ENCODE measurements around the gene FBF1.
"Not testable (repeated sequence)": the region's sequence is repeated elsewhere in the genome, so short reads cannot be mapped to it uniquely, and the experiment has no call there.

The FBF1 gene

GRCh38 chr17:75940727-75941441 is at the start of gene FBF1:
Gene FBF1, minus strand, starts transcription at chr17:75941042. Its CDS starts 2,893 bp downstream, at chr17:75938149.
- DNase-seq (ENCODE audit: low spot score): peak; percentile 86

- no peak for DNase-seq (ENCODE audit: low spot score)
Observed at GRCh38 chr17:75987041-75987440, 46.2 kb upstream of the FBF1 start.

DNA sequence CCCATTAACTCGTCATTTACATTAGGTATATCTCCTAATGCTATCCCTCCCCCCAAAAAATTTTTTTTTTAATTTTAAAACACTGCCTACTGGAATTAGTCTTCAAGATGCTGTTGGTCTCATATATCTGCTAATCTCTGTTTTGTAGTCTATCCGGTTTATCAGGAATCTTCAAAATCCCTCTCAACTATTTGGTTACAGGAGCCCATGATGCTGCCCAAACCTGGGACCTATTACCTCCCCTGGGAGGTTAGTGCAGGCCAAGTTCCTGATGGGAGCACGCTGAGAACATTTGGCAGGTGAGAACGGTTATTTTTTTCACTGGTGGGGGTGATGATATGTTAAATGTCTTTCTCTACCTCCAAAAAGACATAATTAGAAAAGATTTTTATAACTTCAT is 45.1 kb upstream of the FBF1 start:
- DNase-seq (ENCODE audit: low spot score): no peak

GRCh38 chr17:75983501-75984181 is 42.8 kb upstream of the FBF1 start:
- DNase-seq (ENCODE audit: low spot score): no peak

DNA sequence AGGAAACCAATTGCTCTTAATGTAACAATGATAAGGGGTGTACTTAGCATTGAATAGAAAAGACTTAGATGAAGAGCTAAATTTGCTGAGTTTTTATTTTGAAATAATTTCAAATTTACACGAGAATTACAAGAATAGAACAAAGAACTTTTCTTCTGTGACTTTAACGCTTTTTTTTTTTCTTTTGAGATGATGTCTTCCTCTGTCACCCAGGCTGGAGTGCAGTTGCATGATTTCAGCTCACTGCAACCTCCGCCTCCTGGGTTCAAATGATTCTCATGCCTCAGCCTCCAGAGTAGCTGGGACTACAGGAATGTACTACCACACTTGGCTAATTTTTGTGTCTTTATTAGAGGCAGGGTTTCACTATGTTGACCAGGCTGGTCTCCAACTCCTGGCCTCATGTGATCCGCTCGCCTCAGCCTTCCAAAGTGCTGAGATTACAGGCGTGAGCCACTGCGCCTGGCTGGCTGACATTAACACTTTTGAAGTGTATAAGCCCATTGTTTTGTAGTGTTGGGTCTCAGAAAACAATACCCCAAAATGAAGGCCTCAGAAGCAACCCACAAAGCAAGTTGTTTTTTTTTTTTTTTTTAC is 40.3 kb upstream of the FBF1 start:
- no peak for DNase-seq (ENCODE audit: low spot score)

GRCh38 chr17:75980188-75981018 is 39.6 kb upstream of the FBF1 start:
- no peak for DNase-seq (ENCODE audit: low spot score)

GRCh38 chr17:75979705-75980187 is 38.9 kb upstream of the FBF1 start:
- DNase-seq (ENCODE audit: low spot score): no peak

DNA sequence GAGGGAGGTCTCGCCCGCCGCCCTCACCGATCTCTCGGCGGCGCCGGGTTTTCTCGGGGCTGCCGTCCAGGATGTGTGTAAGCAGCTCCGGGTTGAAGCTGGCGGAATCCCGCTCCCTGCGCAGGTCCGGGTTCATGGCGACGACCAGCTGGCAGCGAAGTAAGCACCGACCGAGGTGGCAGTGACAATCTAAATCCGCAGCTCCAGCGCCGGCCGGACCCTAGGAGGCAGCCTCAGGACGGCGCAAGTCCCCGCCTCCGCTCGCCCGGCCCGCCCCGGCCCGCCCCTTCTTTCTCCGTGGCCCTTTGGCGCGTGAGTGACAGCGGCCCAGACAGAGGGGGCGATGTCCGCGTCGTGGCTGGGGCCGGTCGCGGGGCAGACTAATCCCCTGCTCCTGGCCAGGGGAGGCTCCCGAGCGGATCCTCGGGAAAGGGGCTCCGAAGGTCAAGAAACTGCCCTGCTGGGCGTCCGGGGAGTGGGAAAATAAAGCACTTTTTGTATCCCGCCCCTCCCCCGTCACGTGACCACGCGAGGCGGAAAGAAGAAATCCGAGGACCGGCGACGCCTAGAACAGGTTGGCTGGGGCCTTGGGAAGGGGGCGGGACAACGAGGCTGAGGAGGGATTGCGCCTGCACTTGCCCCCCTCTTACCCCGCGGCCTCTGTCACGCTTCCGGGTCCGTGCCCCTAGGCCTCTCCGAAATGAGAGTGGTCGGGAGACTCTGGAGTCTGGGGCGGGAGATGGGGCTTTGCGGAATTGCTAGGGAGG is 38.3 kb upstream of the FBF1 start, which contains the start of the genes ACOX1 and TEN1:
TSS of gene ACOX1 (minus strand) at position 229 of the 767 bp plus-strand sequence. CDS start at position 136, 93 bp downstream.
TSS of gene TEN1 (plus strand) at position 303 of the 767 bp plus-strand sequence. CDS start 6,953 bp downstream, outside the sequence.
- DNase-seq (ENCODE audit: low spot score): peak; percentile 94

GRCh38 chr17:75976175-75976848 is 35.5 kb upstream of the FBF1 start:
- no peak for DNase-seq (ENCODE audit: low spot score)

GRCh38 chr17:75975757-75976174 is 34.9 kb upstream of the FBF1 start:
- DNase-seq (ENCODE audit: low spot score): no peak

DNA sequence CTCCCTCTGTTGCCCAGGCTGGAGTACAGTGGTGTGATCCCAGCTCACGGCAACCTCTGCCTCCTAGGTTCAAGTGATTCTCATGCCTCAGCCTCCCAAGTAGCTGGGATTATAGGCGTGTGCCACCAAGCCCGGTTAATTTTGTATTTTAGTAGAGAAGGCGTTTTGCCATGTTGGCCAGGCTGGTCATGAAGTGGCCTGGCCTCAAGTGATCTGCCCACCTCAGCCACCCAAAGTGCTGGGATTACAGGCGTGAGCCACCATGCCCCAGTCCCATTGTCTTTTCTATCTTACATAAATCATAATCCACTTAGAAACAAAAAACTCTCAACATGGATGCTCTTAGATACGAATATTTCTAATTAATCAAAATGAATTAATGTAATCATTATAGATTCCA is 34.3 kb upstream of the FBF1 start:
- not testable (repeated sequence) for DNase-seq (ENCODE audit: low spot score)

- DNase-seq (ENCODE audit: low spot score): no peak
Observed at GRCh38 chr17:75970626-75971025, 29.8 kb upstream of the FBF1 start.

DNA sequence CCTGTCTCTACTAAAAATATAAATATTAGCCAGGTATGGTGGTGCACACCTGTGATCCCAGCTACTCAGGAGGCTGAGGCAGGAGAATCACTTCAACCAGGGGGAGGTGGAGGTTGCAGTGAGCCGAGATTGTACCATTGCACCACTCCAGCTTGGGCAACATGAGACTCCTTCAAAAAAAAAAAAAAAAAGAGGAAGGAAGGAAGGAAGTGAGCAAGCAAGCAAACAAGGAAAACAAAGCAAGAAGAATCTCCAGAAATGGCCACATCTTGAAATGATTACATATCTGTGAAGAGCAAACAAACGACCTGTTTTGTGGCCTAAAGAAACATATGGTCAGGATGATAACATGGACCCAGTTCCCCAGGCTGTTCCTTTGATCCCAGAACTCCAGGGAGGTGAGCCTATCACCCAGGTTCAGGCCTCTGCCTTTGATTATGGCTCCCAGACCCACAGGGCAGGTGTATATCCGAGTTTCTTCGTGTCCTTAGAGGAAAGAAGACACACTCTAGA is 29.2 kb upstream of the FBF1 start:
- DNase-seq (ENCODE audit: low spot score): no peak

- not testable (repeated sequence) for DNase-seq (ENCODE audit: low spot score)
Observed at GRCh38 chr17:75969044-75969443, 28.2 kb upstream of the FBF1 start.

GRCh38 chr17:75965468-75965867 is 24.6 kb upstream of the FBF1 start:
- no peak for DNase-seq (ENCODE audit: low spot score)

DNA sequence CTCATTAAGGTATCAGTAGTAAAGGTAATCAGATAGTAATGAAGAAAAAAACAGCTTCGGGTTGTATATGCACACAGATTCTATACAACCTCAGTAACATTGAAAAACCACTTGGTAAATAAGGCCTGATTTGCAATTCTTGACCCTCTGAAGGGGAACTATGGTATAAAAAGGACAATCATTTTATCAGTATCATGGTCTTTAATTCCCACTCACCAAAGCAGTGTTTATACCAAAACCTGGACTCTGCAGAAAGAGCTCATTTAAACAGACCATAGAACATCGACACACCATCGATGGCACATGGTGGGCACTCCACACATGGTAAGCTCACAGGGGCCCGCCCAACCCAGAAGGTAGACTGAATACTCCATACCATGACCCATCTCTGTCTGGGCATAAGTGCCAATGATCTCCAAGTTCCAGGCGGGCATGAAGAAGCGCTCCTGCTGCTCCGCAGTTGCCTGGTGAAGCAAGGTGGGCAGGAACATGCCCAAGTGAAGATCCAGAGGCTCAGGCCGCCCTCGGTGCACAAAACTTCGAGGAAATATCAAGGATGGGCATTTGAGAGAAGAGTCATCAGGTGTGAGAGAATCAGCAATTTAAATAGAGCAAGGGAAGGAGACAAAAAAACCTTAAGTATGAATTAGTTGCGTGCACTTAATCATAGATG is 19.1 kb upstream of the FBF1 start:
- no peak for DNase-seq (ENCODE audit: low spot score)

DNA sequence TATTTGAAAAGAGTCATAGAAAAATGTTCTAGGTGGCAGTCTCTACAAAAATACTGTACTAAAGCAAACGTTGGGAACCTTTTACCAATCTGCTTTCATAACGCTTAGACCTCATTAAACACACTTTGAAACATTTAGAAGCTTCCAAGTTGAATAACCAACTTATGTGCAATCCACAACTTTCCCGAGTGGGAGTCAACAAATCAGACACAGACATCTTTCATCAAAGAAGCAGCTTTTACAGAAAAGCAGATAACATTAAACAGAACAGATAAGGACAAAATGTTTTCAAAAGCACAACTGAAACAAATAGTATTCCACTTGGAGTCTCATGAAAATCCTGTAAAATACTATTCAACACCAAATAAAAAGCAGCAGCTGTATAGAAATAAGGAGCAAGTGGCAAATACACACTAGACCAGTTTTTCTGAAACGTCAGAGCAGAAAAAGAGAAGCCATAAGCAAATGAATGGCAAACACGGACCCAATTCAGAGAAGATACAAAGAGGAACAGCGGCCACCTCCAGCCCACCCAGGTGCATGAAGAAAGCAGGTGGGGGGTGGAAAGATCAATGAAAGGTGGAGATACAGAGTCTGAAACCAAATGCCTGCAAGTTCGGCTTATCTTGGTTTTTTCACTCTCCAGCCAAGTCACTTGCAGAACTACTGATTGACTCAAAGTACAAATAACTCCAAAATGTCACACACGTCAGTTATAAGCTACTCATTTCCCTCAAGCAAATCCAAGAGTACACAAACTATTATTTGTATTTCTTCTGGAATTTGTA is 18.4 kb upstream of the FBF1 start:
- DNase-seq (ENCODE audit: low spot score): no peak

DNA sequence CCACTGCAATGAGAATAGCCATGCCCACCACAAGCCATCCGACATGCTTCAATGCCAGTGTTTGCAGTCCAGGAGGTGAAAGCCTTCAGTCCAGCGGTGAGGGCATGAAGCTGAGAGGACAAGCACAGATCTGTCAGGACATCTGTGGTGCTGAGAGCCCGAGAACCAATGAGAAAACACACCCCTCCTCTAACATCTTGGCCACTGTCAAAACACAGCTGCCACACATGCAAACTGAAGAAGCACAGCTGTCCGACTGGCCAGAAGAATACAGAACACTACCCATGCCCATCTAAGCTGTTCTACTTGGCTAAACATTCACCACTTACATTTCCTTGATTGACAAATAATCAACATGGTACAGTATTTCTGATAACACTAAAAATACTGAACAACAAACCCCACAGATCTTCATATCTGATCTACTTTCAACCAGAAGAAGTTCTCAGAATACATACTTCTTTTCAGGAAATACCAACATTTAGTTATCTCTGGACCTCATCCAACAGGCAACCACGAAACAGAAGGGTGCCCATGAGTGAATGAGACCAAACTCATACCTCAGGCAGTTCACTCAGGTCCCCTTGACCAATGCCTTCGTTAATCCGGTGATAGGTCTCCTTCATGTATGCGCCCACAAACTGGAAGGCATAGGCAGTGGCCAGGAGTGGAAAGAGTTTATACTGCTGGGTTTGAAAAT is 10.2 kb upstream of the FBF1 start:
- no peak for DNase-seq (ENCODE audit: low spot score)
